Breast epithelium (tissue), 4 donors: Measurements from ENCODE around the gene MED8. TPM values are rescaled to one million over a fixed set of nuclear protein-coding genes. Genes with fewer than 3 reads are reported as not detected.

ENCODE experiments used
- DNase-seq, 2 donors: peaks; one replicate each; pipeline ENCODE4 v3.0.0-alpha.2; 2019; ENCODE audit warnings: low spot score in 2 of 2
- H3K27ac ChIP-seq, 2 donors: fragments of 200-600 bp; sonication (generic) in 1 of 2; one replicate each; pipeline ENCODE4 v1.5.1; 2016 to 2019; ENCODE audit warnings: mild to moderate bottlenecking in 1 of 2
- H3K27me3 ChIP-seq, 2 donors: fragments of 200-600 bp; sonication (generic) in 1 of 2; one replicate each; pipeline versions ENCODE4 v1.5.1 to v1.6.0; 2017 to 2019; ENCODE audit warnings: control low read depth in 1 of 2, mild to moderate bottlenecking in 1 of 2
- H3K36me3 ChIP-seq: fragments of 200-600 bp; one replicate; pipeline ENCODE4 v1.5.1; 2019
- H3K4me1 ChIP-seq, 2 donors: fragments of 200-600 bp; sonication (generic); one replicate each; pipeline ENCODE4 v1.5.1; 2016 to 2019; ENCODE audit warnings: control low read depth in 1 of 2
- H3K4me3 ChIP-seq, 3 donors: fragments of 200-600 bp; sonication (generic); 1 replicate in 2 of 3; 2 replicates in 1 of 3; pipeline ENCODE4 v1.5.1; 2016 to 2019; ENCODE audit warnings: mild to moderate bottlenecking in 3 of 3, moderate library complexity in 2 of 3
- H3K9me3 ChIP-seq, 2 donors: fragments of 200-600 bp; sonication (generic) in 1 of 2; one replicate each; pipeline ENCODE4 v1.5.1; 2016 to 2019; ENCODE audit warnings: control low read depth in 1 of 2
- CTCF ChIP-seq, 3 donors: fragments of 450-650 bp; IDR thresholded peaks; one replicate each; pipeline ENCODE4 v1.5.1; 2016 to 2017; ENCODE audit warnings: antibody characterized with exemption in 3 of 3, mild to moderate bottlenecking in 3 of 3, moderate library complexity in 3 of 3
- POLR2A ChIP-seq: fragments of 450-650 bp; IDR thresholded peaks from one replicate; pipeline ENCODE4 v1.6.1; 2016; ENCODE audit warnings: antibody characterized with exemption, mild to moderate bottlenecking, moderate library complexity
- POLR2AphosphoS5 ChIP-seq, 3 donors: sonication (generic); formaldehyde crosslinking; IDR thresholded peaks; one replicate each; pipeline ENCODE4 v1.6.1; 2017; ENCODE audit warnings: antibody characterized with exemption in 3 of 3
- intact Hi-C: fragments of 100-400 bp; cut with DNase I; formaldehyde crosslinking; loops from one replicate; pipeline ENCODE4 v1.15.1; 2023; ENCODE audit warnings: low total_unique reads
- total RNA-seq, 3 donors: library from RNA; depleted of rRNA; stranded (reverse); fragments of >200 nt; gene quantifications; one replicate each; pipeline ENCODE4 v1.1.0, GENCODE V29; 2016

Gene MED8
- total RNA-seq, 3 donors from 2014 or later = 38.3 to 42.9 (median 38.8) TPM

DNA sequence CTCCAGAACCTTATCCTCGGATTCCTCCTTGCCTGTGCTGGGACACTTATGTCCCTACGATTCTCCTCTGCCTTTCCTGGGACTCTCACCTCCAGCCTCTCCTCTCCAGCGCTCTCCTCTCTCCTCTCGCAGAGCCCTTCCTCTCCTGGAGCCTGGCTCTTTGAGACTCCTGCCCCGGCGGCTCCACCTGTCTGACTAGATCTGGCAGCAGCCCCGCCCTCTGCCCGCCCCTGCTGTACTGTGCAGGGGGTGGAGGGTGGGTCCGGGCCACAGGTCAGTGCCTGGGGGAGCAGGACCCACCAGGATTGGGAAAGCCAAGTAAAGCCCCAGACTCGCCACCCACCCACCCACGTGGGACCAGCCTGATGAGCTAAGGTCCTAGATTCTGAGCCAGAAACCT, 23.4 kb downstream of the MED8 start:
- peak overlapping the region; percentile 94 to 98 for H3K27ac ChIP-seq
- DNase-seq = peak; percentile 63 to 69

GRCh38 chr1:43365678-43366077, 23.9 kb downstream of the MED8 start:
- intact Hi-C loops = no loop called here
- Histone ChIP-seq H3K27me3 (no peaks in the 10 kb centered on the region), H3K4me1 (peaks cover 8 to 18% of the 10 kb centered on the region in 2 donors), H3K9me3 (no peaks in the 10 kb centered on the region), H3K36me3 (no peaks in the 10 kb centered on the region), H3K27ac (peak overlapping the region; percentile 94 to 98), H3K4me3 (peak overlapping the region in 2 of 3 donors; percentile 88)
- TF ChIP-seq POLR2AphosphoS5 (IDR thresholded peaks at IDR 0.05) = no peak
- no peak for TF ChIP-seq CTCF (IDR thresholded peaks at IDR 0.05)
- TF ChIP-seq POLR2A = no peak
- DNase-seq = no peak

More for the DNA sequence above, 23.4 kb downstream of the MED8 start:
- Histone ChIP-seq H3K4me3 (peak overlapping the region; percentile 69 to 88 (median 88)), H3K4me1 (peaks cover 8 to 18% of the 10 kb centered on the region in 2 donors), H3K36me3 (no peaks in the 10 kb centered on the region), H3K27me3 (no peaks in the 10 kb centered on the region), H3K9me3 (no peaks in the 10 kb centered on the region)
- intact Hi-C loops = no loop called here
- TF ChIP-seq CTCF (IDR thresholded peaks at IDR 0.05) = no peak
- TF ChIP-seq POLR2A = no peak
- TF ChIP-seq POLR2AphosphoS5 (IDR thresholded peaks at IDR 0.05) = no peak

GRCh38 chr1:43363935-43364525, 25.6 kb downstream of the MED8 start:
- DNase-seq = no peak
- intact Hi-C loops = no loop called here
- Histone ChIP-seq H3K9me3 (no peaks in the 10 kb centered on the region), H3K27me3 (no peaks in the 10 kb centered on the region), H3K36me3 (no peaks in the 10 kb centered on the region), H3K4me1 (peaks cover 10 to 18% of the 10 kb centered on the region in 2 donors), H3K4me3 (no peak overlapping the region), H3K27ac (no peak overlapping the region)
- no peak for TF ChIP-seq POLR2A

DNA sequence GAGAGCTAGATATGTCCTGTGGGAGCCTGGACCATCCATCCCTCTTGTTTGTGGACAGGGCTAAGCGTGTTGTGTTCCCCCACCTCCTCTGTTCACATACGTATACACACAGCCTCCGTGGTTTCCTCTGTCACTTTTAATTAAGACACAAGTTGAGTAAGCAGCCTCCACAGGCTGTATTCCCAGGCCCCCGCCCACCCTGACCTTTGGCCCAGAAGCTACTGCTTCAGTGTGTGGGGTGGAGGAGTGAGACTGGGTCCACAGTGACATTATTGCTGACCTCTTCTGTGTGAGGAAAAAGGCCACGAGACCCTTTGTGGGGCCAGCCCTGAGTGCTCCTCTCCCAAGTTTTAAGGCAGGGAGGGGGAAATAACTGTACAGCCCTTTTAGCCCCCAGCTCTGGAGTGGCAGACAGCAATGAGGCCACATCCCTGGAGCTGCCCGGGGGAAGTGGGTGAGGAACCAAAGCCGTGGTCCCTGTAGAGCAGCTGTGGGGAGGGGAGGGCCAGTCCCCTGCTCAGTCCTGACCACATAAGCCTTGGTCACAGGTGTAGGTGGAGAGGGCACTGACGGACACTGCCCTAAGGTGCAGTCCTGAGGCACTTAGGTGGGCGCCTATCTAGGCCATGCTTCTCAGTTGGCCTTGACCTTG, 26.2 kb downstream of the MED8 start:
- DNase-seq = no peak
- Histone ChIP-seq H3K9me3 (no peaks in the 10 kb centered on the region), H3K27ac (no peak overlapping the region), H3K4me1 (peaks cover 8 to 13% of the 10 kb centered on the region in 2 donors), H3K36me3 (no peaks in the 10 kb centered on the region), H3K27me3 (no peaks in the 10 kb centered on the region), H3K4me3 (no peak overlapping the region)
- no peak for TF ChIP-seq POLR2AphosphoS5 (IDR thresholded peaks at IDR 0.05)
- TF ChIP-seq POLR2A = no peak
- TF ChIP-seq CTCF (IDR thresholded peaks at IDR 0.05) = no peak
- intact Hi-C loops = no loop called here

GRCh38 chr1:43360616-43361015, 29.0 kb downstream of the MED8 start:
- no peaks in the 10 kb centered on the region for H3K36me3 ChIP-seq
- no peak overlapping the region for H3K27ac ChIP-seq
- peaks cover 3 to 5% of the 10 kb centered on the region in 2 donors for H3K4me1 ChIP-seq
- H3K4me3 ChIP-seq = no peak overlapping the region
- no peaks in the 10 kb centered on the region for H3K27me3 ChIP-seq
- no peaks in the 10 kb centered on the region for H3K9me3 ChIP-seq
- intact Hi-C loops = no loop called here
- DNase-seq = no peak
- TF ChIP-seq CTCF (IDR thresholded peaks at IDR 0.05) (no peak), POLR2A (no peak), POLR2AphosphoS5 (IDR thresholded peaks at IDR 0.05) (no peak)
